Dedifferentiated amniotic fluid mesenchymal stem cell (primary cell): ENCODE measurements around the gene CRYZL1.

Source experiments
- DNase-seq: peaks from one replicate; pipeline ENCODE4 v3.0.0-alpha.2; 2016; ENCODE audit errors: extremely low spot score

Gene CRYZL1

GRCh38 chr21:33560965-33561364 is 80.6 kb downstream of the CRYZL1 start:
- DNase-seq: no peak

- DNase-seq: no peak
Observed at GRCh38 chr21:33559813-33560212, 81.7 kb downstream of the CRYZL1 start.

- DNase-seq: no peak
Observed at GRCh38 chr21:33558777-33559421, 82.6 kb downstream of the CRYZL1 start.

GRCh38 chr21:33557447-33557846 is 84.1 kb downstream of the CRYZL1 start:
- no peak for DNase-seq

GRCh38 chr21:33554982-33555344 is 86.6 kb downstream of the CRYZL1 start:
- DNase-seq: no peak

- DNase-seq: no peak
Observed at GRCh38 chr21:33554236-33554981, 87.1 kb downstream of the CRYZL1 start.

- DNase-seq: no peak
Observed at GRCh38 chr21:33552999-33553598, 88.4 kb downstream of the CRYZL1 start.

- DNase-seq: no peak
Observed at GRCh38 chr21:33552093-33552998, 89.2 kb downstream of the CRYZL1 start.

- DNase-seq: no peak
Observed at GRCh38 chr21:33551664-33552063, 89.9 kb downstream of the CRYZL1 start.

- DNase-seq: no peak
Observed at GRCh38 chr21:33550772-33551660, 90.5 kb downstream of the CRYZL1 start.

GRCh38 chr21:33549848-33550771 is 91.4 kb downstream of the CRYZL1 start:
- no peak for DNase-seq

- no peak for DNase-seq
Observed at GRCh38 chr21:33546086-33546485, 95.5 kb downstream of the CRYZL1 start.

GRCh38 chr21:33544451-33545195 is 96.9 kb downstream of the CRYZL1 start:
- no peak for DNase-seq

GRCh38 chr21:33543505-33544129 is 97.9 kb downstream of the CRYZL1 start:
- peak; percentile 50 for DNase-seq

GRCh38 chr21:33542640-33543504 is 98.7 kb downstream of the CRYZL1 start, which contains the start of gene SON:
Gene SON (plus strand): TSS chr21:33543038. CDS start chr21:33543093, 55 bp downstream.
- peak; percentile 99 for DNase-seq

GRCh38 chr21:33541756-33542639 is 99.5 kb downstream of the CRYZL1 start, which contains the start of gene GART:
Gene GART (minus strand): TSS chr21:33542117. CDS start chr21:33539315, 2,802 bp downstream.
- peak; percentile 51 for DNase-seq
